Common myeloid progenitor, CD34-positive (primary cell): ENCODE data around the gene EVI5L.

Source experiments
- CTCF ChIA-PET: fragments of 350-600 bp; sonication (Branson Sonifier 250); formaldehyde crosslinking; loops from one replicate; lab custom pipeline; 2021; ENCODE audit warnings: antibody characterized with exemption; lab: Charles Lee
- POLR2A ChIA-PET: fragments of 350-600 bp; sonication (Branson Sonifier 250); formaldehyde crosslinking; loops from one replicate; lab custom pipeline; 2021; ENCODE audit warnings: antibody characterized with exemption; lab: Charles Lee
- DNase-seq, 3 donors: peaks; one replicate each; pipeline versions ENCODE4 v3.0.0 to v3.0.0-alpha.2; 2013
- H3K27ac ChIP-seq, 2 experiments: 1 replicate in 1 of 2; 2 replicates in 1 of 2; pipeline ENCODE4 v1.7.0; 2013; ENCODE audit warnings: inconsistent platforms in 2 of 2, low read length in 2 of 2, mild to moderate bottlenecking in 2 of 2, low read depth in 1 of 2, moderate library complexity in 1 of 2; ENCODE audit not compliant: severe bottlenecking in 2 of 2, insufficient read depth in 1 of 2, poor library complexity in 1 of 2
- H3K27me3 ChIP-seq, 5 experiments: replicated peaks in 2 of 5; 1 replicate in 3 of 5; 2 replicates in 2 of 5; pipeline versions ENCODE4 v1.6.1 to v1.7.0; 2013; ENCODE audit warnings: low read length in 4 of 5, mild to moderate bottlenecking in 2 of 5, moderate library complexity in 2 of 5, inconsistent platforms in 1 of 5; ENCODE audit not compliant: insufficient read depth in 5 of 5, control insufficient read depth in 4 of 5
- H3K36me3 ChIP-seq, 4 experiments: 1 replicate in 2 of 4; 2 replicates in 2 of 4; pipeline versions ENCODE4 v1.6.1 to v1.7.0; 2013; ENCODE audit warnings: low read length in 3 of 4, control low read depth in 1 of 4, mild to moderate bottlenecking in 1 of 4; ENCODE audit not compliant: control insufficient read depth in 4 of 4, insufficient read depth in 4 of 4
- H3K4me1 ChIP-seq, 4 experiments: 1 replicate in 3 of 4; 2 replicates in 1 of 4; pipeline versions ENCODE4 v1.6.1 to v1.7.1; 2013; ENCODE audit warnings: low read length in 3 of 4, mild to moderate bottlenecking in 3 of 4, control low read depth in 1 of 4, inconsistent platforms in 1 of 4, moderate library complexity in 1 of 4; ENCODE audit not compliant: control insufficient read depth in 4 of 4, insufficient read depth in 4 of 4; ENCODE audit errors: control extremely low read depth in 1 of 4
- H3K4me3 ChIP-seq, 7 experiments: 1 replicate in 4 of 7; 2 replicates in 3 of 7; pipeline versions ENCODE4 v1.5.1 to v1.7.0; 2013; ENCODE audit warnings: mild to moderate bottlenecking in 7 of 7, low read length in 6 of 7, moderate library complexity in 6 of 7, inconsistent platforms in 2 of 7, low read depth in 2 of 7, control low read depth in 1 of 7; ENCODE audit not compliant: insufficient read depth in 4 of 7, control insufficient read depth in 1 of 7; ENCODE audit errors: extremely low read depth in 1 of 7
- H3K9me3 ChIP-seq, 5 experiments: 1 replicate in 4 of 5; 2 replicates in 1 of 5; pipeline versions ENCODE4 v1.6.1 to v1.7.1; 2013; ENCODE audit warnings: low read length in 4 of 5, mild to moderate bottlenecking in 2 of 5, inconsistent platforms in 1 of 5, low read depth in 1 of 5, moderate library complexity in 1 of 5; ENCODE audit not compliant: control insufficient read depth in 4 of 5, insufficient read depth in 2 of 5; ENCODE audit errors: control extremely low read depth in 1 of 5
- WGBS: methylation state at CpG from one replicate; pipeline ENCODE4 v1.1.5; 2013; ENCODE audit not compliant: insufficient coverage; 5-methylcytosine and 5-hydroxymethylcytosine counted together

Gene EVI5L

GRCh38 chr19:7907544-7907943 lies 77.5 kb downstream of the EVI5L start:
- ChIA-PET CTCF (interaction anchor here (4.3 kb wide), 1 partner anchor 12 kb away, joined by 16 read pairs; the partner anchor contains the start of gene SNAPC2), POLR2A (no interaction called here)
- no peak for DNase-seq
- Histone ChIP-seq H3K36me3 (peaks cover 8 to 45% (median 31%) of the 10 kb centered on the region in 4 experiments), H3K4me3 (no peak overlapping the region), H3K27ac (no peak overlapping the region), H3K4me1 (peaks cover 0 to 22% (median 20%) of the 10 kb centered on the region in 4 experiments), H3K27me3 (no peaks in the 10 kb centered on the region), H3K9me3 (no peaks in the 10 kb centered on the region)
- 97% methylated on average over 7 of the region's 11 CpGs for WGBS

GRCh38 chr19:7908078-7908699 lies 78.2 kb downstream of the EVI5L start:
- H3K4me1 ChIP-seq: peaks cover 0 to 16% (median 13%) of the 10 kb centered on the region in 4 experiments
- no peak overlapping the region for H3K27ac ChIP-seq
- CTCF ChIA-PET: interaction anchor here (4.3 kb wide), 1 partner anchor 11 kb away, joined by 16 read pairs; the partner anchor contains the start of gene SNAPC2
- POLR2A ChIA-PET: no interaction called here
- no peaks in the 10 kb centered on the region for H3K27me3 ChIP-seq
- WGBS: 97% methylated on average over 14 of the region's 14 CpGs
- H3K36me3 ChIP-seq: peaks cover 8 to 51% (median 33%) of the 10 kb centered on the region in 4 experiments
- no peaks in the 10 kb centered on the region for H3K9me3 ChIP-seq
- no peak overlapping the region for H3K4me3 ChIP-seq
- no peak for DNase-seq

- peaks cover 0 to 14% (median 11%) of the 10 kb centered on the region in 4 experiments for H3K4me1 ChIP-seq
- peaks cover 8 to 52% (median 33%) of the 10 kb centered on the region in 4 experiments for H3K36me3 ChIP-seq
- H3K27ac ChIP-seq: no peak overlapping the region
- H3K9me3 ChIP-seq: no peaks in the 10 kb centered on the region
- no peak overlapping the region for H3K4me3 ChIP-seq
- H3K27me3 ChIP-seq: no peaks in the 10 kb centered on the region
- CTCF ChIA-PET: interaction anchor here (4.3 kb wide), 1 partner anchor 10 kb away, joined by 16 read pairs; the partner anchor contains the start of gene SNAPC2
- 98% methylated on average over 14 of the region's 19 CpGs for WGBS
- POLR2A ChIA-PET: no interaction called here
- no peak for DNase-seq
These were observed 78.9 kb downstream of the EVI5L start for GRCh38 chr19:7908742-7909461.

DNA sequence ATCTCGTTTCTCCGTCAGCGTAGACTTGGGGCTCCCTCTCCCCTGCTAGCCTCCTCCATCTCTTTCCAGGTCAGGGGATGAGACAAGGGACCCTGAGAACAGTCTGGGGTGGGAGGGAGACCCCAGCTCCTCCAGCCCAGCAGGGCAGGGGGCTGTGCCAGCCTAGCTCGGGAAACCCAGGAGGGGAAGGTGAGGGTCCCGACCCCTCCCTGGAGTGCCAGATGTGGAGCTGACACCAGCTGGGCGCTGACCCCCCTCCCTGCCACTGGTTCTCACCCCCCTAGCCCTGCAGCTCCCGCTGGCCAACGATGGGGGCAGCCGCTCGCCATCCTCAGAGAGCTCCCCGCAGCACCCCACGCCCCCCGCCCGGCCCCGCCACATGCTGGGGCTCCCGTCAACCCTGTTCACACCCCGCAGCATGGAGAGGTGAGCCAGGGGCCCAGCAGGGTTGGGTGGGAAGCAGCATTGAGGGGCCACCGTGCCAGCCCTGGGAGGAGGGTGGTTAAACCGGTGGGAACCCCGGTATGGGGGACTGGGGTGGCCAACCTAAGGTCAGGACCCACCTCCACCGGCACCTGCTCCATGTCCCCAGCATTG lies 79.6 kb downstream of the EVI5L start:
- Histone ChIP-seq H3K27ac (no peak overlapping the region), H3K4me3 (no peak overlapping the region), H3K4me1 (peaks cover 0 to 9% (median 7%) of the 10 kb centered on the region in 4 experiments), H3K36me3 (peaks cover 8 to 52% (median 33%) of the 10 kb centered on the region in 4 experiments), H3K9me3 (no peaks in the 10 kb centered on the region), H3K27me3 (peaks cover 0 to 7% (median 2%) of the 10 kb centered on the region in 5 experiments)
- ChIA-PET CTCF (interaction anchor here (4.3 kb wide), 1 partner anchor 10 kb away, joined by 16 read pairs; the partner anchor contains the start of gene SNAPC2), POLR2A (no interaction called here)
- 93% methylated on average over 7 of the region's 21 CpGs for WGBS
- no peak for DNase-seq

- ChIA-PET POLR2A (no interaction called here), CTCF (interaction anchor here (1.9 to 4.3 kb wide), 3 partner anchors 9 to 41 kb away, joined by 7 to 16 read pairs (median 12); partner anchors contain the start of gene SNAPC2)
- Histone ChIP-seq H3K4me3 (no peak overlapping the region), H3K27me3 (peaks cover 0 to 16% (median 5%) of the 10 kb centered on the region in 5 experiments), H3K36me3 (peaks cover 8 to 52% (median 33%) of the 10 kb centered on the region in 4 experiments), H3K27ac (no peak overlapping the region), H3K4me1 (peaks cover 0 to 4% (median 2%) of the 10 kb centered on the region in 4 experiments), H3K9me3 (no peaks in the 10 kb centered on the region)
- 97% methylated on average over 37 of the region's 54 CpGs for WGBS
- DNase-seq: no peak
These were observed 80.5 kb downstream of the EVI5L start for GRCh38 chr19:7910321-7911161.

DNA sequence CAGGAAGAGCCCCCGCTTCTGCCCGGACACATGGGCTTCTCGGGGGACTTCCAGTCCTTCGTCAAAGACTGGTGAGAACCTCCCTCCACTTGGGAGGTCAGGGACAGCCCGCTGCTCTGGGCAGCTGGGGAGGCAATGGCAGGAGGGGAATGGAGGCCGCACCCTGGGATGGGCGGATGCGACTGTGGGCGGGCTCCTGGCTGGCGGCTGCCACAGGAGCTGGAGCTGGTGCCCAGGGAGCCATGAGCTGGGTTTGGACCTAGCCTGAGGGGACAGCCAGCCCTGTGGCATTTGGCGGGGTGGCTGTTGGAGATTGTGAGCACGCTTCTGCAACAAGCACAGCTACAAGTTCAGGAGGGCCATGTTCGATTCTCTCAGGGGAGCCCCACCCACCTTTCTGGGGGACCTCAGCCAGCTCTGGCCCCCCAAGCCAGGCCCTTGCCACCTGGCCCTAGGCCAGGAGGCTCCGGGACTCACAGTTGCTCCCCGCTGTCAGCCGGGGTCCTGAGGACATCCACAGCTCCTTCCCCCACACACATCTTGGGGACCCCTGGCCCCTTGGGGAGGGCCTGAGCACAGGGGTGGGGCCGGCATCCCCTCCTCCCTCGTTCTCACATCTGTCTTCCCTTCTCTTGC lies 81.6 kb downstream of the EVI5L start:
- CTCF ChIA-PET: interaction anchor here (1.1 to 3.4 kb wide), 3 partner anchors 8 to 43 kb away, joined by 3 to 12 read pairs (median 7); partner anchors contain the start of gene SNAPC2
- H3K4me1 ChIP-seq: peaks cover 0 to 15% (median 12%) of the 10 kb centered on the region in 4 experiments
- POLR2A ChIA-PET: no interaction called here

More for the DNA sequence above, 81.6 kb downstream of the EVI5L start:
- H3K9me3 ChIP-seq: no peaks in the 10 kb centered on the region
- peaks cover 0 to 27% (median 6%) of the 10 kb centered on the region in 5 experiments for H3K27me3 ChIP-seq
- H3K27ac ChIP-seq: no peak overlapping the region
- WGBS: over 99% methylated on average over 14 of the region's 18 CpGs
- H3K4me3 ChIP-seq: no peak overlapping the region
- peaks cover 8 to 50% (median 31%) of the 10 kb centered on the region in 4 experiments for H3K36me3 ChIP-seq
- no peak for DNase-seq
